HCT116 (cell line): ENCODE data around the gene TARBP2. TPM values are rescaled to one million over a fixed set of nuclear protein-coding genes. Genes with fewer than 3 reads are reported as not detected.

Source experiments
- ATAC-seq: fragments of 200-7000 bp; cut with Tn5 transposase; 2 replicates; pipeline ENCODE4 v1.9.1; 2020; ENCODE audit warnings: mild to moderate bottlenecking, moderate library complexity
- BruUV-seq: library from RNA; stranded (reverse); fragments of 400-500 nt; replicated peaks from 2 replicates; lab custom pipeline; 2021; lab: Mats Ljungman, UMichigan
- CTCF ChIA-PET: fragments of 300-600 bp; sonication (Branson Sonifier 250); formaldehyde crosslinking; loops from one replicate; lab custom pipeline; 2021; ENCODE audit warnings: antibody characterized with exemption; lab: Charles Lee
- POLR2A ChIA-PET: fragments of 300-600, 350-600 bp; sonication (Branson Sonifier 250); formaldehyde crosslinking; loops from one replicate; lab custom pipeline; 2021; ENCODE audit warnings: antibody characterized with exemption; lab: Charles Lee
- RAD21 ChIA-PET, 2 experiments: fragments of 300-600 bp; sonication (Branson Sonifier 250); formaldehyde crosslinking; loops; one replicate each; lab custom pipeline; 2023; ENCODE audit warnings: low total read pairs in 2 of 2; ENCODE audit not compliant: uncharacterized antibody in 2 of 2, unreplicated experiment in 2 of 2, low non-redundant PET in 1 of 2; lab: Charles Lee
- DNase-seq: peaks from one replicate; pipeline ENCODE4 v3.0.0-alpha.2; 2010; ENCODE audit warnings: low read depth, low spot score
- H2AFZ ChIP-seq: fragments of 200-600 bp; shearing (Covaris generic), sonication (generic); 2 replicates; pipeline ENCODE4 v1.6.1; 2017; ENCODE audit warnings: low read depth, mixed run types, mixed read lengths, antibody characterized with exemption, low read length; ENCODE audit not compliant: poor library complexity, severe bottlenecking
- H3K27ac ChIP-seq: 2 replicates; pipeline ENCODE4 v1.5.1; 2012; ENCODE audit warnings: low read depth, low read length
- H3K27me3 ChIP-seq: fragments of 200-600 bp; sonication (generic); 2 replicates; pipeline ENCODE4 v1.6.1; 2016; ENCODE audit warnings: mixed run types, low read length, mixed read lengths; ENCODE audit not compliant: insufficient read depth
- H3K36me3 ChIP-seq, 2 experiments: fragments of 200-500 bp in 1 of 2; fragments of 200-600 bp in 1 of 2; sonication (Bioruptor generic) in 1 of 2; sonication (generic) in 1 of 2; 2 replicates each; pipeline versions ENCODE4 v1.5.1 to v1.6.1; 2014 to 2016; ENCODE audit warnings: low read length in 2 of 2, inconsistent platforms in 1 of 2, mixed read lengths in 1 of 2, mixed run types in 1 of 2; ENCODE audit not compliant: insufficient read depth in 2 of 2, control insufficient read depth in 1 of 2
- H3K4me1 ChIP-seq, 2 experiments: fragments of 200-600 bp in 1 of 2; sonication (generic) in 1 of 2; 2 replicates each; pipeline versions ENCODE4 v1.5.1 to v1.6.1; 2012 to 2017; ENCODE audit warnings: low read length in 2 of 2, inconsistent platforms in 1 of 2, mild to moderate bottlenecking in 1 of 2, mixed read lengths in 1 of 2, mixed run types in 1 of 2, moderate library complexity in 1 of 2; ENCODE audit not compliant: insufficient read depth in 2 of 2, control insufficient read depth in 1 of 2
- H3K4me2 ChIP-seq: fragments of 200-600 bp; sonication (generic); 2 replicates; pipeline ENCODE4 v1.6.1; 2017; ENCODE audit warnings: mixed run types, low read length, mixed read lengths
- H3K4me3 ChIP-seq, 2 experiments: fragments of 200-600 bp in 1 of 2; sonication (generic) in 1 of 2; replicated peaks in 1 of 2; 2 replicates each; pipeline ENCODE4 v1.5.1; 2011 to 2016; ENCODE audit warnings: low read length in 2 of 2, control low read depth in 1 of 2, low read depth in 1 of 2, mild to moderate bottlenecking in 1 of 2, mixed read lengths in 1 of 2, mixed run types in 1 of 2
- H3K79me2 ChIP-seq: fragments of 200-600 bp; sonication (generic); 2 replicates; pipeline ENCODE4 v1.6.1; 2017; ENCODE audit warnings: mild to moderate bottlenecking, mixed run types, low read length, moderate library complexity, mixed read lengths; ENCODE audit not compliant: insufficient read depth
- H3K9ac ChIP-seq: fragments of 200-600 bp; sonication (generic); 2 replicates; pipeline ENCODE4 v1.6.1; 2016; ENCODE audit warnings: low read length, mixed read lengths
- H3K9me2 ChIP-seq: fragments of 200-600 bp; sonication (generic), shearing (Covaris generic); 2 replicates; pipeline ENCODE4 v1.6.1; 2017; ENCODE audit warnings: mixed run types, mild to moderate bottlenecking, moderate library complexity; ENCODE audit not compliant: insufficient read depth
- H3K9me3 ChIP-seq, 2 experiments: fragments of 200-500 bp in 1 of 2; fragments of 200-600 bp in 1 of 2; sonication (Bioruptor generic) in 1 of 2; sonication (generic) in 1 of 2; 2 replicates each; pipeline ENCODE4 v1.6.1; 2014 to 2017; ENCODE audit warnings: low read length in 2 of 2, mixed read lengths in 2 of 2, inconsistent platforms in 1 of 2, low read depth in 1 of 2, mild to moderate bottlenecking in 1 of 2, mixed run types in 1 of 2, moderate library complexity in 1 of 2; ENCODE audit not compliant: control insufficient read depth in 1 of 2, insufficient read depth in 1 of 2
- H4K20me1 ChIP-seq: fragments of 200-600 bp; sonication (generic), shearing (Covaris generic); 2 replicates; pipeline ENCODE4 v1.6.1; 2017; ENCODE audit warnings: mixed run types, mild to moderate bottlenecking, moderate library complexity; ENCODE audit not compliant: insufficient read depth
- ATF3 ChIP-seq: IDR thresholded peaks from 2 replicates; pipeline ENCODE4 v1.6.1; 2012
- CTCF ChIP-seq, 3 experiments: fragments of 200-600 bp in 1 of 3; sonication (generic) in 1 of 3; IDR thresholded peaks in 2 of 3; conservative IDR thresholded peaks in 1 of 3; 2 replicates each; pipeline ENCODE4 v1.5.1; 2012 to 2017; ENCODE audit warnings: low read depth in 2 of 3, low read length in 2 of 3, antibody characterized with exemption in 1 of 3, borderline replicate concordance in 1 of 3, control low read depth in 1 of 3, mild to moderate bottlenecking in 1 of 3, mixed read lengths in 1 of 3, mixed run types in 1 of 3, moderate library complexity in 1 of 3; ENCODE audit not compliant: insufficient read depth in 1 of 3
- EZH2phosphoT487 ChIP-seq: fragments of 200-600 bp; IDR thresholded peaks from 2 replicates; pipeline ENCODE4 v1.6.1; 2018; ENCODE audit warnings: antibody characterized with exemption, borderline replicate concordance
- POLR2AphosphoS5 ChIP-seq: IDR thresholded peaks from 2 replicates; pipeline ENCODE4 v1.6.1; 2011; ENCODE audit warnings: mild to moderate bottlenecking, low read depth, low read length, moderate library complexity
- SRF ChIP-seq: IDR thresholded peaks from 2 replicates; pipeline ENCODE4 v1.6.1; 2012; ENCODE audit warnings: low read depth
- YY1 ChIP-seq: IDR thresholded peaks from 2 replicates; pipeline ENCODE4 v1.6.1; 2011; ENCODE audit warnings: low read length, low read depth, moderate library complexity, mild to moderate bottlenecking; ENCODE audit not compliant: insufficient replicate concordance; ENCODE audit errors: extremely low read depth
- intact Hi-C: fragments of 100-400 bp; cut with micrococcal nuclease; formaldehyde crosslinking; loops from 2 replicates; pipeline ENCODE4 v1.10.0; 2022
- total RNA-seq: library from RNA; stranded (reverse); gene quantifications from one replicate; pipeline ENCODE4 v1.2.1, GENCODE V29; 2021; ENCODE audit not compliant: unreplicated experiment

The TARBP2 gene
- total RNA-seq, 1 experiment from 2014 or later = 40.1 TPM

- H3K4me1 ChIP-seq = no peaks in the 10 kb centered on the region
Measured at GRCh38 chr12:53536962-53537361, 35.9 kb downstream of the TARBP2 start.

More at GRCh38 chr12:53536962-53537361, 35.9 kb downstream of the TARBP2 start:
- CTCF ChIA-PET = no interaction called here
- TF ChIP-seq ATF3 (no peak), YY1 (no peak), POLR2AphosphoS5 (no peak), EZH2phosphoT487 (no peak), SRF (no peak), CTCF (IDR thresholded peaks at IDR 0.05 in 2 of 3, conservative IDR thresholded peaks at IDR 0.05 in 1 of 3; ENCODE audit: borderline replicate concordance in 1 of 3, insufficient read depth in 1 of 3, low read depth in 2 of 3, low read length in 2 of 3) (no peak)
- H3K9me2 ChIP-seq = no peaks in the 10 kb centered on the region
- no TSS peak for BruUV-seq
- RAD21 ChIA-PET = no interaction called here
- no peaks in the 10 kb centered on the region for H3K27me3 ChIP-seq
- H3K4me3 ChIP-seq = no peak overlapping the region
- no peaks in the 10 kb centered on the region for H4K20me1 ChIP-seq
- H3K36me3 ChIP-seq = peaks cover 23 to 28% of the 10 kb centered on the region in 2 experiments
- POLR2A ChIA-PET = no interaction called here
- no peak overlapping the region for H2AFZ ChIP-seq
- H3K9ac ChIP-seq = no peak overlapping the region
- ATAC-seq = no peak
- H3K9me3 ChIP-seq = no peaks in the 10 kb centered on the region
- no peak overlapping the region for H3K27ac ChIP-seq
- no peak overlapping the region for H3K4me2 ChIP-seq
- DNase-seq = no peak
- intact Hi-C loops = no loop called here
- H3K79me2 ChIP-seq = no peaks in the 10 kb centered on the region
